SK-N-MC (cell line): ENCODE data around the gene SYTL1.

Source experiments
- EZH2 ChIP-seq: fragments of 200-600 bp; sonication (generic); IDR thresholded peaks from one replicate; pipeline ENCODE4 v1.6.1; 2017; ENCODE audit warnings: antibody characterized with exemption
- FOXP2 ChIP-seq: optimal IDR thresholded peaks from 2 replicates; pipeline ENCODE3; 2011; ENCODE audit warnings: mild to moderate bottlenecking, moderate library complexity; ENCODE audit not compliant: insufficient read depth; ENCODE audit errors: extremely low read length, control extremely low read depth
- POLR2AphosphoS5 ChIP-seq: IDR thresholded peaks from 2 replicates; pipeline ENCODE4 v1.6.1; 2012; ENCODE audit warnings: mild to moderate bottlenecking, low read depth, low read length, borderline replicate concordance

DNA sequence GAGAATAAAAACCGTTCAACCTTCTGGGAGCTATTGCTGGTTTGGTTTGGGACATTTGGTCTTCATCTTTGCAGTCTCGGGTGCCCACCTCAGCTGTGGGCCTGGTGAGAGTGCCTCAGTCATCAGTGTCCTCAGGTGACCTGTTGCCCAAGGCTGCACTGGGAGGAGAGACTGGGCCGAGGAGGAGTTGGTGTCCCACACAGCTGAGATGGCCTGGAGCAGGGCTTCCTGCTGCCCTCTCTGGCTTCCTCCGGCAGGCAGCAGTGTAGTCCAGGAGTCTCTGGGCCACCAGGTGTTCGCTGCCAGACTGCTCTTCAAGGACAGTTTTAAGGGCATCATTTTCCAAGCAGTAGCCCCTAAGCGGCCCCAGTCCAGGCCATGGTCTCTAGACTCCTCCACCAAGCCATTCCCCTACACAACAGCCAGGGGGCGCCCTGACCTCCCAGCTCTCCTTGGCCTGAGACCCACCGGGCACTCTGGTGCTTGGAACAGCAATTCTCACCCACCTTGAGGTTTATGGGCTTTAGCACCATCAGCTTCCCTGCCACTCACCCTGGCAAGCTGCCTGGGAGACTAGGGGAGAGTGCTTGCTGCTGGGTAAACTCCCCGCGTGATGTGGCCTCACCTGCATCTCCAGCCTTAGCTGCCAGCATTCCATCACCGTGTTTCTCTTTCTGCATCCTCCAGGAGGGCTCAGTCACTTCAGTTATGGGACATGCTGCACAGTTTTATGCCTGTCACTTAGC is 9.1 kb upstream of the SYTL1 start:
- TF ChIP-seq POLR2AphosphoS5 (no peak), EZH2 (no peak), FOXP2 (no peak)
